GM19395 (cell line): ENCODE measurements around the gene CEP164.
A peak's percentile ranks its signal among the peaks of the same experiment; 100 is the strongest.
"Not testable (repeated sequence)": the region's sequence is repeated elsewhere in the genome, so short reads cannot be mapped to it uniquely, and the experiment has no call there.

Experiments used
- ATAC-seq: cut with Tn5 transposase; IDR thresholded peaks from one replicate; pipeline ENCODE4 v1.9.1; 2021; ENCODE audit warnings: mild to moderate bottlenecking, moderate library complexity; ENCODE audit not compliant: unreplicated experiment

CEP164 gene

GRCh38 chr11:117437041-117437790 lies 109.6 kb downstream of the CEP164 start:
- no peak for ATAC-seq

- no peak for ATAC-seq
Measured at GRCh38 chr11:117437791-117438130, 110.1 kb downstream of the CEP164 start.

- no peak for ATAC-seq
Measured at GRCh38 chr11:117438371-117439000, 110.8 kb downstream of the CEP164 start.

- ATAC-seq: no peak
Measured at GRCh38 chr11:117439256-117439655, 111.6 kb downstream of the CEP164 start.

- ATAC-seq: no peak
Measured at GRCh38 chr11:117440258-117440657, 112.6 kb downstream of the CEP164 start.

- no peak for ATAC-seq
Measured at GRCh38 chr11:117441146-117441975, 113.7 kb downstream of the CEP164 start.

GRCh38 chr11:117442049-117442868 lies 114.6 kb downstream of the CEP164 start:
- ATAC-seq: no peak

- no peak for ATAC-seq
Measured at GRCh38 chr11:117442869-117443239, 115.2 kb downstream of the CEP164 start.

- ATAC-seq: no peak
Measured at GRCh38 chr11:117443266-117444186, 115.9 kb downstream of the CEP164 start.

- no peak for ATAC-seq
Measured at GRCh38 chr11:117444256-117444655, 116.6 kb downstream of the CEP164 start.

GRCh38 chr11:117444711-117445658 lies 117.3 kb downstream of the CEP164 start:
- no peak for ATAC-seq

- ATAC-seq: no peak
Measured at GRCh38 chr11:117449111-117449693, 121.5 kb downstream of the CEP164 start.

GRCh38 chr11:117453886-117454563 lies 126.4 kb downstream of the CEP164 start:
- ATAC-seq: no peak

- no peak for ATAC-seq
Measured at GRCh38 chr11:117454564-117454917, 126.9 kb downstream of the CEP164 start.

GRCh38 chr11:117456027-117456720 lies 128.5 kb downstream of the CEP164 start:
- peak; percentile 76 for ATAC-seq

- ATAC-seq: not testable (repeated sequence)
Measured at GRCh38 chr11:117456721-117457029, 129.0 kb downstream of the CEP164 start.

GRCh38 chr11:117457031-117457785 lies 129.6 kb downstream of the CEP164 start:
- ATAC-seq: no peak
